GM12891 (cell line): ENCODE data around the gene DIS3L2.

ENCODE experiments used
- DNase-seq: peaks from one replicate; pipeline ENCODE4 v3.0.0; 2011; ENCODE audit warnings: low spot score; ENCODE audit not compliant: insufficient read length
- FAIRE-seq: peaks from 2 replicates; lab custom pipeline; 2011; peaks lifted over from hg19 to GRCh38; lab: Jason Lieb, UNC
- PAX5 ChIP-seq: IDR thresholded peaks from 2 replicates; pipeline ENCODE4 v1.6.1; 2011; ENCODE audit warnings: low read length, moderate library complexity, mild to moderate bottlenecking; ENCODE audit not compliant: insufficient read depth, severe bottlenecking
- POLR2A ChIP-seq: IDR thresholded peaks from 2 replicates; pipeline ENCODE4 v1.6.1; 2011; ENCODE audit warnings: low read depth, low read length, control low read depth
- POLR2AphosphoS5 ChIP-seq: IDR thresholded peaks from 2 replicates; pipeline ENCODE4 v1.6.1; 2011; ENCODE audit warnings: low read depth, low read length, control low read depth
- POU2F2 ChIP-seq: IDR thresholded peaks from 2 replicates; pipeline ENCODE4 v1.6.1; 2011; ENCODE audit warnings: low read depth, mild to moderate bottlenecking, control low read depth, low read length, moderate library complexity
- SPI1 ChIP-seq: IDR thresholded peaks from 2 replicates; pipeline ENCODE4 v1.6.1; 2011; ENCODE audit warnings: low read depth, low read length, control low read depth
- TAF1 ChIP-seq: IDR thresholded peaks from 2 replicates; pipeline ENCODE4 v1.6.1; 2011; ENCODE audit warnings: low read depth, low read length, control low read depth

The DIS3L2 gene

DNA sequence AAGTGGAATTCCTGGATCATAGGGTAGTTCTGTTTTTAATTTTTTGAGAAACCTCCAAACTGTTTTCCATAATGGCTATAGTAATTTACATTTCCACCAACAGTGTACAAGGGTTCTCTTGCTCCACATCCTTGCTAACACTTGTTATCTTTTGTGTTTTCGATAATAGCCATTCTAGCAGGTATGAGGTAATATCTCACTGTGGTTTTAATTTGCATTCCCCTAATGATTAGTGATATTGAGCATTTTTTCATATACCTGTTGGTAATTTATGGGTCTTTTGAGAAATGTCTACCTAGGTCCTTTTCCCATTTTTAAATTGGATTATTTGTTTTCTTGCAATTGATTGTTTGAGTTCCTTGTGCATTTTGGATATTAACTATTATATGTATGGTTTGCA, 39.6 kb downstream of the DIS3L2 start:
- FAIRE-seq, result no peak
- TF ChIP-seq POU2F2 (no peak), TAF1 (no peak), POLR2AphosphoS5 (no peak), POLR2A (no peak), SPI1 (no peak), PAX5 (no peak)
- no peak for DNase-seq

GRCh38 chr2:232006253-232006652, 44.7 kb downstream of the DIS3L2 start:
- TF ChIP-seq POU2F2, result no peak
- TF ChIP-seq POLR2AphosphoS5, result no peak
- no peak for TF ChIP-seq SPI1
- TF ChIP-seq TAF1, result no peak
- no peak for TF ChIP-seq POLR2A
- no peak for TF ChIP-seq PAX5
- DNase-seq (no peak), FAIRE-seq (no peak)

- DNase-seq, result no peak
- TF ChIP-seq SPI1 (no peak), POLR2AphosphoS5 (no peak), POLR2A (no peak), PAX5 (no peak), POU2F2 (no peak), TAF1 (no peak)
- no peak for FAIRE-seq
Measured at GRCh38 chr2:232008907-232009638, 47.6 kb downstream of the DIS3L2 start.

GRCh38 chr2:232009639-232010274, 48.2 kb downstream of the DIS3L2 start:
- DNase-seq (no peak), FAIRE-seq (no peak)
- TF ChIP-seq POLR2A (no peak), PAX5 (no peak), TAF1 (no peak), SPI1 (no peak), POLR2AphosphoS5 (no peak), POU2F2 (no peak)

DNA sequence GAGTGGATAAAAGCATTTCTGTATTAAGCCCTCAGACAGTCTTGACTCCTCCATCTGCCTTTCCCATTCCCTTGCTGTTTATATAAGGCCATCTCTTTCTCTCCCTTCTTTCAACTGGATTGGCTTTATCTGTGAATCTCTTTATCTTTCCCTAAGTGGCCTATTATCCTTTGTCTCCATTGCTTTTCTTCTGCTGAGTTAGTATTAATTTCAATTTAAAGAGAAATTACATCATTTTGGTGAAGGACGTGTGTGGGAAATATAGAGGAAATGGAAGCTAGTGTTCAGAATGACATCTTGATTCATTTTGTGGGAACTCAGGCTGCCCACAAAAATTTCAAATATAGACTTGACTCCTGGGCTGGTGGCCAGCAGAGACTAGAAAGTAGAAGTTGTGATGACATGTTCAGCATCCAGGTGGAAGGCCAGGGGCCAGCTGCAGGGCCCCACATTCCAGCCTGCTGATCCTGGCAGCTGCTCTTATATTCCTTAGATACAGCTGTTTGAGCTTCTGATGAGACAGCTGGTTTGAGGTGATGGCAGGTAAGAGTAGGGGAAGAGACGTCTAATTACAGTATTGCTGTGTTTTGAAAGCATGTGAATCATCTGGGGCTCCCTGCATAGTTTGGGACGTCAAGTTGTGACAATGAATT, 52.3 kb downstream of the DIS3L2 start:
- no peak for TF ChIP-seq SPI1
- no peak for TF ChIP-seq POU2F2
- TF ChIP-seq PAX5, result no peak
- TF ChIP-seq TAF1, result no peak
- no peak for TF ChIP-seq POLR2AphosphoS5
- no peak for TF ChIP-seq POLR2A
- FAIRE-seq (peak; percentile 70), DNase-seq (no peak)

DNA sequence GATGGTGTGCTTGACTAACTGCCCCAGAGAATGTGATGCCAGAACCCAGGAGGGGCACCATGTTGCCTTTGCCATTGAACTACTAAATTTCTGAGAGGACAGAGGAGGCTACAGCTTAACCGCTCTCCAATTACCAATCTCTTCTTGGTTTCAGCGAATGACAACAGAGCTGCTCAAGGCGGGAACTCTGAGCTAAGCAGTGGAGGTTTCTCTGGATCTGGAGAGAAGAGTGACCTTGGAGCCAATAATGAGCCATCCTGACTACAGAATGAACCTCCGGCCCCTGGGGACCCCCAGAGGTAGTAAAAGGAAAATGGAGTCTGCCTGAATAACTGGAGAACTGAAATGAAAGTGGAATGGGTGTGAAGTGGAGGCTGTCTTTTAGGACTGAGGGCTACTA, 53.2 kb downstream of the DIS3L2 start:
- FAIRE-seq (no peak), DNase-seq (no peak)
- TF ChIP-seq PAX5, result no peak
- no peak for TF ChIP-seq POU2F2
- TF ChIP-seq SPI1, result no peak
- TF ChIP-seq TAF1, result no peak
- no peak for TF ChIP-seq POLR2A
- no peak for TF ChIP-seq POLR2AphosphoS5

DNA sequence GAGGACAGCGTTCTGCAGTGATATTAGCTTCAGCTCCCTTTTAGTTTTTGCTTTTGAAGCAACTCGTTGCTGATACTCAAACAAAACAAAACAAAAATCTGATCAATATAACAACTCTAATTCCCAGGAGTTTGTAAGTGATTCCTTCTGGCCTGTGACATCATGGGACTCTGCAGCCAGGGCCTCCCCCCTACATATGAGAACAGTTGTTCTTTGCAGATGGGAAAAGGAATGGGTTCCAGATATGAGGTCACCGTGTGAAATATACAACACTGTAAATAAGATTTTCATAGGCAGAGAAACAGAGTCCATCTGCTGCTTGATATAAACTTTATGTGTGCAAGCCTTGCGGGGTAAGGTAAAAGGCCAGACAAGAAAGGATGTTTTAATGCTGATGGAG, 56.7 kb downstream of the DIS3L2 start:
- no peak for TF ChIP-seq PAX5
- no peak for TF ChIP-seq POU2F2
- TF ChIP-seq SPI1, result no peak
- DNase-seq (no peak), FAIRE-seq (no peak)

DNA sequence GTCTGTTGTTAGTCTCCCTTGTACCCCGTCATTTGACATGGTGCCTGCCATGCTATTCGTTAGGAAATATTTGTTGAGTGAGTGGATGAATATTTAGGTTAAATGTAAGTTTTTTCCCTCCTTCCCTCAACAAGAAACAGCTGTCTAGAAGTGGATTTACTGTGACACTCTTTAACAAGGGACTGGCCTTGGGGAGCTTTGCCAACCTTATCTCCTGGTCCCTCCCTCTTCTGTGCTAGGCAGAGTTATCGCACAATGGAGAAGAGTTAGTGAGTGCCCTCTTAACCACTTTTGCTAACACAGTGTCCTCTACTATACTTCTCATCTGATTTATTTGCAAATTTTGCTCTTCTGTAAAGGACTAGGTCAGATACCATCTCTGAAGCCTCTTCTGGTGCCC, 61.2 kb downstream of the DIS3L2 start:
- TF ChIP-seq POLR2A (no peak), PAX5 (no peak), SPI1 (no peak), POLR2AphosphoS5 (no peak), TAF1 (no peak), POU2F2 (no peak)
- FAIRE-seq (no peak), DNase-seq (no peak)

GRCh38 chr2:232023426-232023825, 61.9 kb downstream of the DIS3L2 start:
- no peak for DNase-seq
- FAIRE-seq, result no peak
- TF ChIP-seq TAF1 (no peak), POLR2A (no peak), POLR2AphosphoS5 (no peak), POU2F2 (no peak), PAX5 (no peak), SPI1 (no peak)

- DNase-seq (no peak), FAIRE-seq (peak; percentile 43)
- no peak for TF ChIP-seq TAF1
- no peak for TF ChIP-seq PAX5
- TF ChIP-seq POU2F2, result no peak
- TF ChIP-seq SPI1, result no peak
- TF ChIP-seq POLR2A, result no peak
- TF ChIP-seq POLR2AphosphoS5, result no peak
Measured at GRCh38 chr2:232024457-232024856, 62.9 kb downstream of the DIS3L2 start.
